ENCODE data around the gene TBC1D22A. TPM values are rescaled to one million over a fixed set of nuclear protein-coding genes. Genes with fewer than 3 reads are reported as not detected.

TBC1D22A gene
- total and polyA plus RNA-seq, 4 donors, result 4.1 to 12.4 (median 8.4) TPM

GRCh38 chr22:47082505-47082904 is 320.1 kb downstream of the TBC1D22A start:
- Histone ChIP-seq H3K27me3 (ENCODE audit: control insufficient read depth in 4 of 4, insufficient read depth in 4 of 4, low read length in 3 of 4) (no peaks in the 10 kb centered on the region), H3K4me1 (ENCODE audit: control insufficient read depth in 4 of 4, insufficient read depth in 4 of 4, low read length in 3 of 4) (no peaks in the 10 kb centered on the region), H3K36me3 (ENCODE audit: control insufficient read depth in 4 of 4, insufficient read depth in 3 of 4, low read depth in 1 of 4, low read length in 3 of 4) (no peaks in the 10 kb centered on the region), H3K9me3 (ENCODE audit: control insufficient read depth in 4 of 4, low read length in 3 of 4) (no peaks in the 10 kb centered on the region), H3K9ac (ENCODE audit: low read depth in 1 of 2, low read length in 2 of 2) (no peak overlapping the region), H3K4me3 (ENCODE audit: low read depth in 1 of 3, low read length in 3 of 3) (no peak overlapping the region), H3K27ac (ENCODE audit: low read depth in 1 of 2, low read length in 2 of 2) (no peak overlapping the region)
- WGBS, result 95% methylated on average over 1 of the region's 1 CpG
- DNase-seq (ENCODE audit: low spot score), result no peak
- TF ChIP-seq FOXA2 (IDR thresholded peaks at IDR 0.05), result no peak
- TF ChIP-seq YY1 (IDR thresholded peaks at IDR 0.05), result no peak
- no peak for TF ChIP-seq REST (IDR thresholded peaks at IDR 0.05)
- no peak for TF ChIP-seq EGR1 (IDR thresholded peaks at IDR 0.05; ENCODE audit: low read depth in 2 of 2)
- no peak for TF ChIP-seq CTCF (IDR thresholded peaks at IDR 0.05; ENCODE audit: low read depth, low read length, missing input control)
- TF ChIP-seq HNF4G (IDR thresholded peaks at IDR 0.05), result no peak
- TF ChIP-seq RAD21 (IDR thresholded peaks at IDR 0.05), result no peak
- no peak for TF ChIP-seq TAF1 (conservative IDR thresholded peaks at IDR 0.05)
- TF ChIP-seq JUND (IDR thresholded peaks at IDR 0.05), result no peak
- no peak for TF ChIP-seq RXRA (IDR thresholded peaks at IDR 0.05)
- no peak for TF ChIP-seq HNF4A (conservative IDR thresholded peaks at IDR 0.05)
- no peak for TF ChIP-seq ZBTB33 (IDR thresholded peaks at IDR 0.05)
- TF ChIP-seq ATF3 (IDR thresholded peaks at IDR 0.05), result no peak

- Histone ChIP-seq H3K9me3 (ENCODE audit: control insufficient read depth in 4 of 4, low read length in 3 of 4) (no peaks in the 10 kb centered on the region), H3K9ac (ENCODE audit: low read depth in 1 of 2, low read length in 2 of 2) (no peak overlapping the region), H3K27ac (ENCODE audit: low read depth in 1 of 2, low read length in 2 of 2) (no peak overlapping the region), H3K4me1 (ENCODE audit: control insufficient read depth in 4 of 4, insufficient read depth in 4 of 4, low read length in 3 of 4) (no peaks in the 10 kb centered on the region), H3K27me3 (ENCODE audit: control insufficient read depth in 4 of 4, insufficient read depth in 4 of 4, low read length in 3 of 4) (no peaks in the 10 kb centered on the region), H3K4me3 (ENCODE audit: low read depth in 1 of 3, low read length in 3 of 3) (no peak overlapping the region), H3K36me3 (ENCODE audit: control insufficient read depth in 4 of 4, insufficient read depth in 3 of 4, low read depth in 1 of 4, low read length in 3 of 4) (no peaks in the 10 kb centered on the region)
- no peak for TF ChIP-seq EGR1 (IDR thresholded peaks at IDR 0.05; ENCODE audit: low read depth in 2 of 2)
- TF ChIP-seq FOXA1 (IDR thresholded peaks at IDR 0.05), result no peak
- no peak for TF ChIP-seq RXRA (IDR thresholded peaks at IDR 0.05)
- TF ChIP-seq YY1 (IDR thresholded peaks at IDR 0.05), result no peak
- TF ChIP-seq SP1 (IDR thresholded peaks at IDR 0.05), result no peak
- no peak for TF ChIP-seq CTCF (IDR thresholded peaks at IDR 0.05; ENCODE audit: low read depth, low read length, missing input control)
- DNase-seq (ENCODE audit: low spot score), result no peak
- WGBS, result 95% methylated on average over 14 of the region's 14 CpGs
Measured at GRCh38 chr22:47083379-47083986, 321.0 kb downstream of the TBC1D22A start.
